K562 (cell line): ENCODE results near the gene FGF14. TPM values are rescaled to one million over a fixed set of nuclear protein-coding genes. Genes with fewer than 3 reads are reported as not detected.

ENCODE experiments used
- ATAC-seq: fragments of 200-7000 bp; cut with Tn5 transposase; 3 replicates; pipeline ENCODE4 v1.9.1; 2020; ENCODE audit warnings: moderate library complexity
- BruUV-seq: library from RNA; stranded (reverse); fragments of 400-500 nt; replicated peaks from 2 replicates; lab custom pipeline; 2021; lab: Mats Ljungman, UMichigan
- CTCF ChIA-PET: fragments of 300-600 bp; formaldehyde crosslinking; extraction: SDS; loops from one replicate; lab custom pipeline; 2021; ENCODE audit warnings: low intra/inter-chr PET ratio; lab: Yijun Ruan, JAX
- POLR2A ChIA-PET: fragments of 300-600, 350-650 bp; sonication (Branson Sonifier 250); formaldehyde crosslinking; extraction: SDS; loops from one replicate; lab custom pipeline; 2021; ENCODE audit warnings: antibody characterized with exemption, inconsistent platforms; lab: Yijun Ruan, JAX
- DNase-seq, 4 experiments: peaks; one replicate each; pipeline versions ENCODE4 v3.0.0 to v3.0.0-alpha.2; 2011 to 2018; ENCODE audit warnings: low spot score in 3 of 4, mixed read lengths in 3 of 4; ENCODE audit errors: extremely low read depth in 1 of 4
- FAIRE-seq: peaks from 2 replicates; lab custom pipeline; 2011; peaks lifted over from hg19 to GRCh38; lab: Jason Lieb, UNC
- H2AFZ ChIP-seq: 2 replicates; pipeline ENCODE4 v1.6.0; 2011; ENCODE audit warnings: low read depth, low read length, control low read depth, inconsistent platforms
- H3K27ac ChIP-seq: fragments of 200-600 bp; 3 replicates; pipeline ENCODE4 v1.8.0; 2011; ENCODE audit warnings: low read depth, mild to moderate bottlenecking, control low read depth, inconsistent platforms, low read length, moderate library complexity, mixed read lengths; ENCODE audit errors: extremely low read depth
- H3K27me3 ChIP-seq, 2 experiments: fragments of 300-600 bp in 1 of 2; 2 replicates in 1 of 2; 3 replicates in 1 of 2; pipeline versions ENCODE4 v1.6.0 to v1.8.0; 2011; ENCODE audit warnings: inconsistent platforms in 2 of 2, low read length in 2 of 2, mild to moderate bottlenecking in 1 of 2, mixed read lengths in 1 of 2, moderate library complexity in 1 of 2; ENCODE audit not compliant: control insufficient read depth in 2 of 2, insufficient read depth in 2 of 2
- H3K36me3 ChIP-seq: fragments of 300-600 bp; 3 replicates; pipeline ENCODE4 v1.8.0; 2011; ENCODE audit warnings: mild to moderate bottlenecking, low read length, inconsistent platforms; ENCODE audit not compliant: control insufficient read depth, insufficient read depth
- H3K4me1 ChIP-seq, 2 experiments: fragments of 200-600 bp in 1 of 2; replicated peaks in 1 of 2; 2 replicates in 1 of 2; 3 replicates in 1 of 2; pipeline versions ENCODE4 v1.5.1 to v1.8.0; 2011; ENCODE audit warnings: inconsistent platforms in 2 of 2, low read length in 2 of 2, mild to moderate bottlenecking in 1 of 2, mixed read lengths in 1 of 2, moderate library complexity in 1 of 2; ENCODE audit not compliant: control insufficient read depth in 2 of 2, insufficient read depth in 2 of 2
- H3K4me2 ChIP-seq: 2 replicates; pipeline ENCODE4 v1.6.1; 2011; ENCODE audit warnings: low read length, control low read depth, inconsistent platforms, mixed read lengths; ENCODE audit not compliant: insufficient read depth
- H3K4me3 ChIP-seq: fragments of 200-600 bp; sonication (generic), shearing (Covaris generic); 2 replicates; pipeline ENCODE4 v1.5.1; 2016; ENCODE audit warnings: control low read depth, inconsistent platforms
- H3K79me2 ChIP-seq: fragments of 200-600 bp; 3 replicates; pipeline ENCODE4 v1.8.0; 2011; ENCODE audit warnings: low read length, inconsistent platforms; ENCODE audit not compliant: control insufficient read depth, insufficient read depth
- H3K9ac ChIP-seq, 2 experiments: 2 replicates each; pipeline versions ENCODE4 v1.6.0 to v1.6.1; 2011; ENCODE audit warnings: low read depth in 2 of 2, low read length in 2 of 2, control low read depth in 1 of 2, inconsistent platforms in 1 of 2, mild to moderate bottlenecking in 1 of 2, mixed read lengths in 1 of 2; ENCODE audit not compliant: insufficient read depth in 1 of 2
- H3K9me1 ChIP-seq: one replicate; pipeline ENCODE4 v1.6.0; 2011; ENCODE audit warnings: inconsistent platforms, mild to moderate bottlenecking, low read length, moderate library complexity; ENCODE audit not compliant: control insufficient read depth, insufficient read depth
- H3K9me3 ChIP-seq: replicated peaks from 2 replicates; pipeline ENCODE4 v1.5.1; 2011; ENCODE audit warnings: low read depth, low read length, inconsistent platforms; ENCODE audit not compliant: control insufficient read depth, insufficient read depth
- H4K20me1 ChIP-seq: replicated peaks from 2 replicates; pipeline ENCODE4 v1.6.1; 2011; ENCODE audit warnings: low read length, inconsistent platforms, mixed read lengths; ENCODE audit not compliant: control insufficient read depth, insufficient read depth
- CHAMP1 ChIP-seq: fragments of 450-650 bp; IDR thresholded peaks from 2 replicates; pipeline ENCODE4 v1.6.1; 2016; ENCODE audit warnings: mild to moderate bottlenecking
- GATA2 ChIP-seq: sonication (generic); formaldehyde crosslinking; IDR thresholded peaks from 2 replicates; pipeline ENCODE4 v1.4.0; 2020; ENCODE audit warnings: mild to moderate bottlenecking, missing genetic modification reagents
- HMBOX1 ChIP-seq: sonication (generic); IDR thresholded peaks from 2 replicates; pipeline ENCODE4 v1.6.1; 2016
- IRF9 ChIP-seq: fragments of 450-650 bp; IDR thresholded peaks from 2 replicates; pipeline ENCODE4 v1.6.1; 2016; ENCODE audit warnings: missing biosample characterization, missing genetic modification characterization
- RBM34 ChIP-seq: fragments of 200-400 bp; formaldehyde crosslinking; IDR thresholded peaks from 2 replicates; pipeline ENCODE4 v1.6.1; 2018; ENCODE audit warnings: low read length, borderline replicate concordance; ENCODE audit not compliant: insufficient read depth
- RERE ChIP-seq: sonication (generic); formaldehyde crosslinking; IDR thresholded peaks from 2 replicates; pipeline ENCODE4 v1.8.0; 2023; ENCODE audit warnings: missing genetic modification reagents, mild to moderate bottlenecking, borderline replicate concordance
- ZFP36 ChIP-seq: fragments of 150-350 bp; IDR thresholded peaks from 2 replicates; pipeline ENCODE4 v1.6.1; 2018; ENCODE audit warnings: low read length, low read depth; ENCODE audit not compliant: partially characterized antibody
- ZNF398 ChIP-seq: fragments of 250-450 bp; sonication (Bioruptor Pico); IDR thresholded peaks from 2 replicates; pipeline ENCODE4 v1.8.0; 2021; ENCODE audit warnings: moderate library complexity, mild to moderate bottlenecking, inconsistent platforms
- in situ Hi-C: fragments of 300-500 bp; cut with MboI; formaldehyde crosslinking; loops from 4 replicates; pipeline ENCODE4 v1.15.0; 2018; ENCODE audit warnings: inconsistent platforms, mixed read lengths
- intact Hi-C: fragments of 100-400 bp; cut with micrococcal nuclease; formaldehyde crosslinking; loops from 2 replicates; pipeline ENCODE4 v1.14.2; 2022
- polyA plus RNA-seq, 8 experiments: library from polyadenylated mRNA; depleted of rRNA in 4 of 8; stranded (reverse) in 5 of 8; unstranded in 3 of 8; fragments of >200 nt; fragmentation: Nextera tagmentation in 2 of 8; fragmentation: Illumina TruSeq in 1 of 8; extraction: Ambion mirVana in 2 of 8; extraction: Trizol in 1 of 8; gene quantifications; 2 replicates each; pipeline versions ENCODE4 v1.2.1 to v1.2.3, GENCODE V29; 2011 to 2014; ENCODE audit warnings: inconsistent platforms in 1 of 8, missing spikeins in 1 of 8
- total RNA-seq, 7 experiments: library from RNA; depleted of rRNA in 6 of 7; stranded (reverse); fragments of >200 nt in 6 of 7; fragmentation: Illumina TruSeq in 2 of 7; extraction: Trizol in 2 of 7; gene quantifications; 2 replicates each; pipeline versions ENCODE4 v1.2.1 to v1.2.3, GENCODE V29; 2011 to 2021; ENCODE audit warnings: low replicate concordance in 1 of 7

Gene FGF14
- total and polyA plus RNA-seq, 9 of the 15 experiments (the other 6 are each of a cell fraction or from before 2014, with no cell fraction given) = not detected

GRCh38 chr13:102346769-102347168 is 55.1 kb downstream of the FGF14 start (continued):
- TF ChIP-seq HMBOX1 (no peak), GATA2 (CRISPR knock-in tag) (no peak), CHAMP1 (no peak)

GRCh38 chr13:102344410-102344809 is 57.4 kb downstream of the FGF14 start:
- no peaks in the 10 kb centered on the region for H4K20me1 ChIP-seq
- H3K9ac ChIP-seq = no peak overlapping the region
- no peaks in the 10 kb centered on the region for H3K79me2 ChIP-seq
- H3K27me3 ChIP-seq = no peaks in the 10 kb centered on the region
- in situ Hi-C loops = no loop called here
- H3K9me1 ChIP-seq = no peaks in the 10 kb centered on the region
- intact Hi-C loops = no loop called here
- FAIRE-seq (no peak), ATAC-seq (no peak), DNase-seq (no peak)
- ChIA-PET POLR2A (no interaction called here), CTCF (no interaction called here)
- H3K9me3 ChIP-seq = no peaks in the 10 kb centered on the region
- no peak overlapping the region for H3K27ac ChIP-seq
- H3K4me1 ChIP-seq = no peaks in the 10 kb centered on the region
- H3K4me3 ChIP-seq = no peak overlapping the region
- no peaks in the 10 kb centered on the region for H3K36me3 ChIP-seq
- no peak overlapping the region for H3K4me2 ChIP-seq
- no peak overlapping the region for H2AFZ ChIP-seq
- BruUV-seq = no TSS peak
- TF ChIP-seq RBM34 (no peak), IRF9 (tag) (no peak), ZNF398 (CRISPR knock-in tag) (no peak), RERE (CRISPR knock-in tag) (no peak), ZFP36 (no peak)
